Right ventricle myocardium inferior (tissue), 1 donor: ENCODE data around the gene CHST9. TPM values are rescaled to one million over a fixed set of nuclear protein-coding genes. Genes with fewer than 3 reads are reported as not detected.
"Not testable (repeated sequence)": the region's sequence is repeated elsewhere in the genome, so short reads cannot be mapped to it uniquely, and the experiment has no call there.

ENCODE experiments used
- ATAC-seq: fragments of 200-7000 bp; cut with Tn5 transposase; one replicate; pipeline ENCODE4 v1.9.1; 2020; ENCODE audit warnings: mild to moderate bottlenecking, moderate library complexity
- DNase-seq: peaks from one replicate; pipeline ENCODE4 v3.0.0; 2021; ENCODE audit errors: missing footprints
- intact Hi-C: fragments of 100-400 bp; cut with DNase I; formaldehyde crosslinking; loops from one replicate; pipeline ENCODE4 v1.11.0; 2022
- long read RNA-seq: library from polyadenylated mRNA; unstranded; transcript quantifications from one replicate; pipeline ENCODE4 v2.0.0, GENCODE V29; 2021
- total RNA-seq: library from RNA; stranded (reverse); fragmentation: NEBNext Ultra II Directional; extraction: Animal tissue kit (Norgen Biotek cat#: 25700); gene quantifications from one replicate; pipeline ENCODE4 v1.2.1, GENCODE V29; 2021
- donor health status: DM: no; HTN: yes; CAD: no; lungs with severe emphysema.

Gene CHST9, protein sequence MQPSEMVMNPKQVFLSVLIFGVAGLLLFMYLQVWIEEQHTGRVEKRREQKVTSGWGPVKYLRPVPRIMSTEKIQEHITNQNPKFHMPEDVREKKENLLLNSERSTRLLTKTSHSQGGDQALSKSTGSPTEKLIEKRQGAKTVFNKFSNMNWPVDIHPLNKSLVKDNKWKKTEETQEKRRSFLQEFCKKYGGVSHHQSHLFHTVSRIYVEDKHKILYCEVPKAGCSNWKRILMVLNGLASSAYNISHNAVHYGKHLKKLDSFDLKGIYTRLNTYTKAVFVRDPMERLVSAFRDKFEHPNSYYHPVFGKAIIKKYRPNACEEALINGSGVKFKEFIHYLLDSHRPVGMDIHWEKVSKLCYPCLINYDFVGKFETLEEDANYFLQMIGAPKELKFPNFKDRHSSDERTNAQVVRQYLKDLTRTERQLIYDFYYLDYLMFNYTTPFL
- total RNA-seq = 8.3 TPM
- long read RNA-seq, full-length matches to known transcripts = 4 of 6 reads
- long read RNA-seq, partial matches to known transcripts = 0 of 6 reads
- long read RNA-seq, other reads (novel, unspliced or antisense) = 2 of 6 reads

DNA sequence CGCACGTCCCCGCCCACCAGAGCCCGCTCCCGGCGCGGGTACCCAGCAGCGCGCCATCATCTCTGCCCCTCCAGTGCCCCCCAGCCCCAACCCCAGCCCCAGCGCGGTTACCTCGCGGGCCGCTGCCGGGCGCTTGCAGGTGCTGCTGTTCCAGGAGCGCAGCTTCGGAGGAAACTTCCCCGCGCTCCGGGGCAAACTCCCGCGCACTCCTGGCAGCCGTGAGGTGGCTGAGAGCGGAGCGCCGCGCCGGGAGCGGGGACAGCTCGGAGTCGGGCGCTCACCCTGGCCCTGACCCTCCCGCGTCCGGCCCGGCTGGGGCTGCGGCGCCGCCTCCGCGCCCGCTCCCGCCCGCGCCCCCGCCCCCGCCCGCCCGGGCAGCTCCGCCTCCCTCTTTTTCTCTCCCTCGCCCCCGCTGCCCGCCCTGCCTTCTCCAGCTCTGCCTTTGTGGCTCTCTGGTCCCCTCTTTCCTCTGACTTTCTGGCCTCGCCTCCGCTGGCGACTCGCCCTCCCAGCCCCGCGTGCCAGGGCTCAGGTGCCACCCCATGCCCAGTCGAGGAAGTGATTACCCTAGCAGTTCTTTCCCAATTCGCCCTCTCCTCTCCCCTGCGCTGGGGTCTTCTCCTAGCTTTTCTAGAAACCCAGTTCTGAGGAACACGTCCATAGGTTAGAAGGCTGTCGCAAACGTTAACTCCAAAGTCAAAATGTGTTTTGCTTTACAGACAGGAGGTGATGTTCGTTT is at the start of gene CHST9:
Gene CHST9, minus strand, starts transcription at position 284 of the 739 bp plus-strand sequence. CDS start 42,499 bp downstream, outside the sequence.
- intact Hi-C loops = loop anchor here (2.0 kb wide), 1 partner anchor 166 kb away; no protein-coding TSS in a partner anchor
- ATAC-seq = peak; percentile 86
- peak; percentile 59 for DNase-seq

DNA sequence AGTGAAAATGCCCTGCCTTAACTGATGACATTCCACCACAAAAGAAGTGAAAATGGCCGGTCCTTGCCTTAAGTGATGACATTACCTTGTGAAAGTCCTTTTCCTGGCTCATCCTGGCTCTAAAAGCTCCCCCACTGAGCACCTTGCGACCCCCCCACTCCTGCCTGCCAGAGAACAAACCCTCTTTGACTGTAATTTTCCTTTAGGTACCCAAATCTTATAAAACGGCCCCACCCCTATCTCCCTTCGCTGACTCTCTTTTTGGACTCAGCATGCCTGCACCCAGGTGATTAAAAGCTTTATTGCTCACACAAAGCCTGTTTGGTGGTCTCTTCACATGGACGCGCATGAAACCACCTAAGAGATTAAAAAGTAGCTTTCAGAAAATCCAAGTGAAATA is 47.2 kb upstream of the CHST9 start:
- ATAC-seq, DNase-seq, intact Hi-C loops: not testable (repeated sequence)

DNA sequence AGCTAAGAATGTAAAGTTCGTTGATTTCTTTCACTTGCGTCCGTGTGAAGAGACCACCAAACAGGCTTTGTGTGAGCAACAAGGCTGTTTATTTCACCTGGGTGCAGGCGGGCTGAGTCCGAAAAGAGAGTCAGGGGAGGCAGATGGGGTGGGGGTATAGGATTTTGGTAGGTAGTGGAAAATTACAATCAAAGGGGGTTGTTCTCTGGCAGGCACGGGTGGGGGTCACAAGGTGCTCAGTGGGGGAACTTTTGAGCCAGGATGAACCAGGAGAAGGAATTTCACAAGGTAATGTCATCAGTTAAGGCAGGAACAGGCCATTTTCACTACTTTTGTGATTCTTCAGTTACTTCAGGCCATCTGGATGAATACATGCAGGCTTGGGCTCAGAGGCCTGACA is 46.6 kb upstream of the CHST9 start:
- ATAC-seq, DNase-seq, intact Hi-C loops: not testable (repeated sequence)

DNA sequence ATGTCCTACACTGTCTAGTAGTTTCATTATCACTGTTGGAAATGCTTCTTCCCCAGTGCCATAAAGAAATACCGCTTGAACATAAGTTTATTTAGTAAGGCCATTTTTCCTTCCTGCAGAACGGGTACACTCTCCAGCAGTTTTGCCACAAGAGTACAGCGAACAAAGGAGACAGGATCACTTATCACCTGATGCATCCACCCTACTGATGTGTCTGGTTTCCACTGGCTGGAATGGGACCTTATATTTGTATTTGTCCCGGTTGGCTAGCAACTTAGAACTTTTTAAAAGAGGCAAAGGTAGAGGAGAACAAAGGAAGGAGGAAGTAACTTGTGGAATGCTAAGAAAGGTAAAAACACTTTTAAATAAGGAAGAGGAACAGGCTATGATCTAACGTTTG is 46.1 kb upstream of the CHST9 start:
- DNase-seq, ATAC-seq, intact Hi-C loops: not testable (repeated sequence)

DNA sequence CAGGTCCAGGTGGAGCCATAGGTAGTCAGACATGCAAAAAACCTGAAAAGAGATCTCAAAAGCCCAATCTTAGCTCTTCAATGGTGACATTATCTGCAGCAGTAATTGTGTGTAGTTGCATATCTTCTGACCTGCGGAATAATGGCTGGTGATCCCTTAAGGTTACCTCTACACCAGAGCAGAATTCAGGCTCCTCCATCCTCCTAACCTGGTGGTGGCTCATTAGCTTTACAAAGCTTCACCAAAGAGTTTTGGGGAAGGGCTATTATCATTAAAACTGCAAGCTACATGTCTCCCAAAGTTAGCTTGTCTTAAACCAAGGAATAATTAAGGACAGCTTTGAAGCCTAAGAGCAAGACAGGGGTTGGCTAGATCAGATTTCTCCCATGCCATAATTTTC is 42.6 kb upstream of the CHST9 start:
- ATAC-seq (no peak), DNase-seq (no peak)
- intact Hi-C loops = no loop called here

DNA sequence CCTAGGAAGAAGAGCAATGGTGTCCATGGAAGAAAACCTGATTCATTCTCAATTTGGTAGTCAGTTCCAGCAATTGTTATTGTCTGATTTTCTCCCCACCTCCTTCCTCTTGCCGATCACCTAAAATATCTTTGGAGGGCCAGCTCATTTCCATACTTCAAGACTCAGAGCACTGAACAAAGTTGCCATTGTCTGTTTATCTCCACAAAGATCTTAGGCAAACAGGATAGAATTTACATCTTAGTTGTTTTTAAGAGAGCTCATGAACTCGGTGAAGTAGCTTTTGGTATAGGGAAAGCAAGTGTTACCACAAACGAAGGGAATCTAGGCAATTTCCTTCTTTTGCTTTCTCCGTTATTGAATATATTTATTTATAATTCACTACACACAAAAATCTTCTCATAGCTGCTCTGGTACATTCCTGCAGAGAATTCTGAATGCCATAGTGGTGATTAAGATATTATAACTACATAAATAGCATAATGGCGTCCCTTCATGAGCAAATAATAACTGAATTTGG is 41.5 kb upstream of the CHST9 start:
- DNase-seq (no peak), ATAC-seq (no peak)
- intact Hi-C loops = no loop called here

DNA sequence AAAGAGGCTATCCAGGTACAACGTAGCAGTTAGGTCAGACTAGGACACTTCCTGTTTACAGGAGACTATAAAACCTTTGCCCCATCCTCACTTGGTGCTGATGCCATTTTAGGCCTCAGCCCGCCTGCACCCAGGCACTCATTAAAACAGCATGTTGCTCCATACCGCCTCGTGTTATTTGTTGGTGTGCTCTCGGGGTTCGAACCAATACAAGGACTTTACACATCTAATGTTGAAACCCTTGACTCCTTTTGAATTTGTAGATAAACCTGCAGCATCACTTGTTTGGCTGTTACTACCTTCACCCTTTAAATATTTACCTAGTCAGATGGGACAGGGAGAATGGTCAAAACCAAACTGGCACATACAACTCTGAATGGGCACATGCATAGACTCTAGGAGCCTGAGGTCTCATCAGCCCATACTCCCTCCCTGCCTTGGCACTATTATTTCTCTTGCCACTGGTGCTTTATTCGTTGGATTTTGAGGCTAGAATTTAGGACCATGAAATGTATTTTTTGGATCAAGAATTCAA is 40.9 kb upstream of the CHST9 start:
- no peak for ATAC-seq
- intact Hi-C loops = no loop called here
- DNase-seq = no peak

DNA sequence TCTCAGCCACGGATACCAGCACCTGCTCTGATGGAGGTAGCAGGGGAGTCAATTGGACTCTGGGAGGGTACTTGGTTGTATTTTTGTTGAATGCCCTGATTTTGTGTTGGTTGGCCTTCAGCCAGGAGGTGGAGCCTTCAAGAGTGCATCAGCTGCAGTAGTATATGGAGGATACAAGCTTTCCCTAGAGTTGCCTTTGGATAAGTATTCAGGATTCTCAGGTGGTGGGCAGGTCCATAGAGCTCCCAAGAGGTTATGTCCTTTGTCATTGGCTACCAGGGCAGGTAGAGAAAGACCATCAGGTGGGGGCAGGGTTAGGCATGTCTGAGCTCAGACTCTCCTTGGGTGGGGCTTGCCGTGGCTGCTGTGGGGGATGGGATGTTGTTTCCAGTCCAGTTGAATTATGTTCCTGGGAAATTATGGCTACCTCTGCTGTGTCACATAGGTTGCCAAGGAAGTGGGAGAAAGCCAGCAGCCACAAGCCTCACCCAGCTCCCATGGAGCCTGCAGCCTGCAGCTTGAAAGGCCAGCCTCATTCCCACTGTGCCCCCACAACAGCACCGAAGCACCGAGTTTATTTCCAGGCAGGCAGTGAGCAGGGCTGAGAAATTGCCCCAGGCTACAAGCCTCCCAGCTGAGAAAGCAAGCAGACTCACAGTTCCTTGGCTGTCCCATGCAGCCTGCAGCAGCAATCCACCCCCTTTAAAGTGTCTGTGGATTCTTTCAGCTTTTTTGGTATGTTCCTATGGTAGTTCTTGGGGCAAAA is 38.6 kb upstream of the CHST9 start:
- no peak for DNase-seq
- ATAC-seq = no peak
- intact Hi-C loops = no loop called here

DNA sequence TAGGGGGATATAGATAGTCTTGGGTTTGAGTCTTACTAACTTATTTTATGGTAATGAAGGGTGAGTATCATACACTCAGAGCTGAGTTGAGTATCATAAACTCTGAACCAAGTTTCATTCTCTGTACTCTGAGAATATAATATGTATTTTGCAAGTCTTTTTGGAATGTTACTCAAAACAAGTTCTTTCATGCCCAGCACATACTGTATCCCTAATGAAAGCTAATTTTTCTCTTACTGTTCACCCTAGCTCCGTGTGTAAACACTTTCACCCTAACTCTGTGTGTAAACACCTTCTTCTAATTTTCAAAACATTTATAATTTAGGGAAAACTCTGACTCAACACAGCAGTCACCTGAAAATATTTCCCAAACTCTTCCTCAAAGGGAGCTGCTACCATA is 29.7 kb upstream of the CHST9 start:
- DNase-seq (no peak), ATAC-seq (no peak)
- intact Hi-C loops = no loop called here

DNA sequence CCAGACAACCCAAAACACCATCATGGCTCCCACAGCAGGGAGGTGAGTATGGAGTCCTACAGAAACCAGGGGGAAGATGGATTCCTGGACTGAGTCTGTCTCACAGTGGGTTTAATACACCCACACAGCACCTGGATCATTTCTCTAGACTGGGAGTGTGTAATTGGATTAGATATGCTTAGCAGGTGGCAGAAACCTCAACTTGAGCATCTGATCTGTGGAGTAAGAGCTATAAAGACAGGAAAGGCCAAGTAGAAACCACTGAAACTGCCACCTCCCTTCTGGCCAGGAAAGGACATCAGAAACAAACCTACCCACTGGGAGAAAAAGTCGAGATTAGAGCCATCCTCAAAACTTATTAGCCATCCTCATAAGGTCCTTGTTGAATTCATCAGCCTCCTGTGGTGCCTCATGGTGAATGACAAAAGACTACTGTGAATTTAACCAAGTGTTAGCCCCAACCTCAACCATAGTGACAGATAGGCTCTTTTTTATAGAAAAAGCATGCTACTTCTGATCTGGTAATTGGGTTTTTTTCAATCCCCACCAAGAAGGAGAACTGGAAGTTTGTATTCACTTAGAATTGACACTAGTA is 28.1 kb upstream of the CHST9 start:
- no peak for ATAC-seq
- intact Hi-C loops = no loop called here
- DNase-seq = no peak

DNA sequence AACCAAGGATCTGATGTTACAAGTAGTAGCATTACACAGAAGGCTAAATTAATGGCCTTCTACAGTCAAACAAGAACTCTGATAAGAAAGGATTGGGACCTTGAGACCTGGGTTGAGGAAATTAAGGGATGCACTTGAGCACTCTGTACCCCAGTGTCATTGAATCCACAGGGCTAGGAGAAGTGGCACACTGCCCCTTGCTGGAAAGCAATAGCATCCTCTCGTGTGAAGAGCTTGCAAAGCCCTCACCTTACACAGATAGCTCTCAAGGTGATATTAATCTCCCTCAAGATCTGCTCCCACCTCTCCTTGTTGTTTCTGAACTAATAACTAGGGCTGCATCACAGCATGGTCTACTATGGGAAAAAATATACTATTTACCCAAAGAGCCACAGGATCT is 26.5 kb upstream of the CHST9 start:
- DNase-seq = no peak
- intact Hi-C loops = no loop called here

DNA sequence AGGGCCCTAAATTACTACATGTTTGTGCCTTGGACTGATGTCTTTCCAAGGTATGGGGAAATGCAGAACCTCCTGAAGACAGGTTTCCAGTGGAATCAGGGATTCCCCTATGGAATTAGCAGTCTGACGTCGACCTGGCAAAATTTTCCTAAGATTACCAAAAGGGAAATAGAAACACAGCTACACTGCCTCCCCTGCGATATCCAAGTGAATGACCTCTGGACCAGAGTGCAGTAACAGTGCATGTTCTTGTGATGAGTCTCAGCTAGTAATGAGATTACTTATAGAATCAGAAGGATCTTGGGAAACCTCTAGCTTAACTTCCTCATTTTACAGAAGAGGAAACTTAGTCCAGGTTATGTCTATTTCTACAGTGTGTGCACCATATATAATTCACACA is 21.3 kb upstream of the CHST9 start:
- no peak for ATAC-seq
- intact Hi-C loops = no loop called here
- DNase-seq = no peak

More for the DNA sequence above, 26.5 kb upstream of the CHST9 start:
- no peak for ATAC-seq

DNA sequence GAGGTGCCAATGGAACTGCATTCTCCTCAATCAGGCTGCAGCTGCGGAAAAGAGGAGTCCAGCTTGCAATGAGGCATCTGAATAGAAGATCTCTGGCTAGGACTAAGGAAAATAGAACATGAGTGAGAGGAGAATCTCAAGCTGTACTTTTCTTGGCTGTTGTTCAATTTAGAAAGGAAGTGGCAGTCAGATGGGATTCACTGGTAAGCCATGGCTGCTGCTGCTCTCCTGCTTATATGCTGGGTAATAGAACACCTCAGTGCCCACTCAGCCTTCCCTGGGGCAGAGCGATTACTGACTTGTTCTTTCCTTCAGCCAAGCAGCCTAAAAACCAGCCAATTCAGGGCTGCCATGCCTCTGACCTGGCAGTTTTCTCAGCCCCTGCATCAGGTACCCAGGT is 17.6 kb upstream of the CHST9 start:
- intact Hi-C loops = no loop called here
- ATAC-seq = no peak

DNA sequence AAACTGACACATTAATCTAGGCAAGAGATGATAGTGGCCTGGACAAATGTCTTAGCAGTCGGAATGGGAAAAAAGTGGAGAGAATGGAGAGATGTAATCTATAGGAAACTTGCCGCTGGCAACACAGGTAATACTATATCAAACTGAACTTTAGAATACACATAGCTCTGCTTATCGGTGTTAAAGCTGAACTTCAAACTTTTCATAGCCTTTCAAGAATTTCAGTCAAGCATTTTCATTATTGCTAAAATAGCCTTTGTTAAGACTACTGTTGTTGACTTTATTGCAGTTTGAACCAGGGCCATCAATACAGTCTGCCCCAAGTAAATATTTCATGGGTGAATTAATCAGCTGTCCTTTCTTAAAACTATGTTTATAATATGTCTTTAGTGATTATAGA is 12.9 kb upstream of the CHST9 start:
- no peak for DNase-seq
- no peak for ATAC-seq
- intact Hi-C loops = no loop called here

More for the DNA sequence above, 17.6 kb upstream of the CHST9 start:
- no peak for DNase-seq

DNA sequence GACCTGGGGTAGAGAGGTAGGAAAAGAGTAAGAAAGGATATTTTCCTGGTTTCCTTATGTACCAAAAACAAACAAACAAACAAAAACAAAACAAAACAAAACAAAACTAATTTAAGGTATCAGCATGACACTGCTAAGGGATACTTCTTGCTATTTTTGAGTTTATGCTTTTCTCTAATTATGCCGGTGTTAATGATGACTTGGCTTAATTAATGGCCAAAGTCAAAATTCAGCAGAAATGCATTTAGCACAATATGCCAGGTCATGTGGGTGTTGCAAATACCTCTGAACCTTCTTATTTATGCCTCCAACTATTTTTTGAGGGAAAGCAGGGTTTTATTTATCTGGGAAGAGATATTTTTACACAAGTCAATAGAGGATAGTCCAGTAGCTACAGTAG is 3.2 kb upstream of the CHST9 start:
- no peak for DNase-seq
- ATAC-seq = no peak
- intact Hi-C loops = no loop called here

DNA sequence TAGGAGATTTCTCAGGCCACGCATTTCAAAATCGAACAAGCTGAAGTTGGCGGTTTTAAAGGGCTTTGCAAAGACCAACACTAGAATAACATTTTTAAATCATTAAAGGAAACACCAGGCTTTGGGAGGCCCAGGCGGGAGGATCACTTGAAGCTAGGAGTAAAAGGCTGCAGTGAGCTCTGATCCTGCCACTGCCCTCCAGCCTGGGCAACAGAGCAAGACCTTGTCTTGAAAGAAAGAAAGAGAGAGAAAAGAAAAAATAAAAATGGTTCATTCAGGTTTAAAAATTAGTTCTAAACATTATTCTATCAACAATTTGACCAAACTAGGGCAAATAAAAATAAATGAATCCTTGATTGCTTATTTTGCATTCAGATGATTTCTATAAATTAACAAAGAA is 789 bp upstream of the CHST9 start:
- DNase-seq = no peak
- intact Hi-C loops = loop anchor here (2.0 kb wide), 1 partner anchor 167 kb away; no protein-coding TSS in a partner anchor

DNA sequence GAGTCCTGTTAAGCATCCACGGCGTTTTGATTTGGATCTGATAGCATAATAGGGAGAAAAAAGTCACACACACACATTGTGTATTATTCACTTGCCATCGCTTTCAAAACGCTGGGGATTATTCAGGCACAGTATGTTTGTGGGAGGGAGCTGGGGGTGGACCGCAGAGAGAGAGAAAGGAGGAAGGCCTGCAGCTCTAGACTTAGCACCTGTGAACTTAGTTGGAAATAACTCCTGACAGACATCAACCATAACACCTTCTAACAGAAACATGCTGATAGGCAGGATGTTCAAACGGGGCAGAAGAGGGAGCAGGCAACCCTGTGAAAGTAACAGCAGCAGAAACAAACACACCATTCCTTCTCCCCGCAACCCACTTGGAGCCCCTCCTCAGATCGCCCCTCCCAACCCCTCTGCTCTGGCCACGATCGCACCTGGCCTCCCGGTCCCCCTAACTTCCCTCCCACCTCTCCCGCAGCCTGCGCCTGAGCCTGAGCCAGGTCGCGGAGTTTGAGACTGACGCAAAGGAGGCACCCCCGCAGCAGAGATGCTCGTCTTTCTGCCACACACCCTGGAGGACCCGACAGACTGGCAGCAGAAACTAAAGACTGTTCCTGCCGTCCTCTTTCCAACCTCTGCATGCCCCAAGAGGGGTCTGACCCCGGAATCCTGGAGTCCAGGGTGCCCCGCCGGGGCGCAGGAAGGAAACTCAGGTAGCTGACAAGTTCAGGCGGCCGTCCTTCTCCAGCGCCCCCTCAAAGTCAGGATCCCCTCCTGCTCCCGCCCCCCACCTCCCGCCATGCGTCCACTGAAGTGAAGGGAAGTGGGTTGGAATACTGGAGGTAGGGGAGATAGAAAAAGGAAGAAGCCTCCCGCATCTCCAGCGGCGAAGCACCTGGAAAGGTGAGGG is 738 bp downstream of the CHST9 start:
- ATAC-seq (peak; percentile 56), DNase-seq (no peak)
- intact Hi-C loops = loop anchor here (2.0 to 5.0 kb wide), 2 partner anchors 127 to 166 kb away; no protein-coding TSS in a partner anchor

More for the DNA sequence above, 789 bp upstream of the CHST9 start:
- no peak for ATAC-seq
